DMS153 (cell line): Measurements from ENCODE around the gene PDGFD.

ENCODE experiments used
- DNase-seq: peaks from one replicate; lab custom pipeline; 2025; lab: John Stamatoyannopoulos, UW

The PDGFD gene

DNA sequence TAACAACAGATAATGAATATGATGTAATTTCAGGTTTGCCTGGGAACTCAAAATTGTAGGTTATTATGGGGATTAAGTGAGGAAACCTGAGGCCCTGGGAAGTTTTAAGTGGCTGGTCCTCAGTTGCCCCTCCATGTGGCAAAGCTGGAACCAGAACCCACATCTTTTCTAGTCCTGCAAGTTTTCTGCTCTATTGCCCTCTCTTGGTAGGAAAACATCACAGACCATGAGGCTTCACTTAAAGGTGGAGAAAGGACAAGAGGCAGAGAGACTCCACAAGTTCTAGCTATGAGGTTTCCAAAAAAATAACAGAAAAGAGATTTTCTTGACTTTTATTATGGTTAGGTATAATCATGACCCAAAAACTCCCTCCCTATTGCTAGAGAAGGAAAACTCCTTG is 243.0 kb downstream of the PDGFD start:
- no peak for DNase-seq

- no peak for DNase-seq
These were observed 243.5 kb downstream of the PDGFD start for GRCh38 chr11:103920449-103920848.

GRCh38 chr11:103910721-103911120 is 253.2 kb downstream of the PDGFD start:
- DNase-seq = no peak

DNA sequence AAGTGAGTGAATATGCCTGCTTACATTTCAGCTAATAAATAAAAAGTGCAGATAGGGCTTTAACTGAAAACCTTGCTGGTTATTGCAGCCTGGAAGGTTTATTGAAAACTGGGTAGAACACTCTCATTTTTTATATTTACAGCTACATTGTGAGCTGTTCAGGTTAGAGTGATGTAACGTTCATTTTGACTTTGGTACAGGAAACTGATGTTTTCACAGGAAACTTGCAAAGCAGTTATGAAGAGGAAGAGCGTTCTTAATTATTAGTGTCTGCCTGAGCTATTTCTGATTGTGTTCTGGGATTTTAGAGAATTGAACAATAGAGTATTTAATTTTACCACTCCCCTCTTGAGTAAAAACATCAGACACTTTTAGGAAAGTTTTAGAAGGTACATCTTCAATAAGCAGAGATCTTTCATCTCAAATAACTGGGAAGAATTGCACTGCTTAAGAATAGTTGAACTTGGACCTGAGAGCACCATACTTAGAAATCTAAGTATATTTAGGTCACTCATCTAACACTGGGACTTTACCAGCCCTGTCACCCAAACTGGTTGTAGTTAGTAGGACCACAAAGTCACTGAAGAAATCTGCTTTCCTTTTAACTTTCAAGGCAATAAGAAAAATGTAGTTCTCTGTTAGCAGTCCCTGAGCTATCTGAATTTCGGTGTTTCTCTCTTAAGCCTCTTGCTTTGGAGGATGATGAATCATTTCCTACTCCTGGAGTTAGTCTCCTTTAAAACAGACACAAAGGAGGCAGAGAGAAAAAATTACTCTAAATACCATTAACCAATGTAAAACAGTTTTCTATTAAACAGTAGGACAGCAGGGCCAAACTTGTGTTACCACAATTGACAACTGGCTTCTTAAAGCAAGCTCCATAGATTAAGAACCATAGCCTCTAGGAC is 256.1 kb downstream of the PDGFD start:
- DNase-seq = no peak

GRCh38 chr11:103907136-103907535 is 256.8 kb downstream of the PDGFD start:
- no peak for DNase-seq

- DNase-seq = no peak
These were observed 257.6 kb downstream of the PDGFD start for GRCh38 chr11:103906291-103906867.

DNA sequence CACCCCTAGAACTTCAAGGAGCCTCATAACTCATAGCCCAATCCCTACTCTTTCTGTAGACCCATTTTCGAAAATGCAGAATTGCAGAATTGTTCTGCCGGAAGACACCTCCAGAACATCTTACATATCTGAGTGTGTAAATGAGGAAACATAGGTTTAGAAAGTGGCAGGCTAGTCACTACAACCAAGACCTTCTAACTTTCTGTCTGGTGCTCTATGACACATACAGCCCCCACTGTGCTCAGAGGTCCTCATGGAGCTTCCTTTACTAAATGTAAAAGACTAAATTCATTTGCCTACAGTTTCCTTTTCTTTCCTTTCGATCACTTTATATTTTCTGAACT is 259.7 kb downstream of the PDGFD start:
- DNase-seq = no peak

DNA sequence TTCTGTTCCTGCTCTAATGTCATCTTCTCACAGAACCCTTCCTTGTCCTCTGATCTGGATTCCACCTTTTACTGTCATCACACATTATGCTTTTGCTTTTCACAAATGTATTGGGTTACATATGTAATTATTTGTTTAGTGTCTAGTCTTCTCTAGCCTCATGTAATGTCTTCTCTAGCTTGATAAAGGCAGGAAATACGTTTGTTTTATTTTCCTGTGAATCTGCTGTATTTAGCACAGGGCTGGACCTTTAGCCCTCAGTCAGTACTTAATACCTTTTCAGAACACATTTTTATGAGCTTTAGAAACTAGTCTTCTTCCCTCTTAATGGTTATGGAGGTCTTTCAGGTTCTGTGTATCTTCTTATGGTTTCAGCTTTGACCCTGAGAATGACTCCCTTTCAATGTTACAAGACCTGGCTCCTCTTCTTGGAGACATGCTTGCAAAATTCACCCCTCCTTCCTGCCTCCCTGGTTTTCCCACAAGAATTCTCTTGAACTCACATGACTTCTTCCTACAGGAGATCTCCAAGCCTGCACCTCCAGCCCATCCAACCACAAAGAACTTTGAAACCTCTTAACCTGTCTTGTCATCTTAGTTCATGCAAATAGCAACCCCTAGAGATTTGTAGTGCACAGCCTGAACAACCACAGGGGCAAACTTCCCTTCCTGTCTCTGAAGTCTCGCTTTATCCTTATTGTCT is 260.2 kb downstream of the PDGFD start:
- DNase-seq = peak; percentile 37

GRCh38 chr11:103902994-103903393 is 261.0 kb downstream of the PDGFD start:
- no peak for DNase-seq

DNA sequence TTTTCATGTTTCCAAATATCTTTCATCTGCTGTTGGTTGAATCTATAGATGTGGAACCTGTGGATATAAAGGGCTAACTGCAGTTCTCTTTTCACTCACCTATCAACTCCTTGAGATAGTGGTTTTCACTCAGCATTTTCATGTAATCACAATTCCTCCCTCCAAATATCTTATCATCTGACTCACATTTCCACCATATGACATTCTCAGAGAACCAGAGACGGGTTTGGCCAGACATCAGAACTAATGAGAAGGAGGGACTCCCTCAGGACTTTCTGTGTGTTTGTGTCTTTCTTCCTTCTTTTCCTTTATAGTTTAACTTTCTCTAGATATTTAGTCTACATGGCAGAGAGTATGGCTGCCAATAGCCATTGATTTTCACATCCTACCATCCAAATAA is 262.3 kb downstream of the PDGFD start:
- DNase-seq = no peak

GRCh38 chr11:103898577-103899336 is 265.2 kb downstream of the PDGFD start:
- no peak for DNase-seq

GRCh38 chr11:103898065-103898464 is 265.9 kb downstream of the PDGFD start:
- no peak for DNase-seq

DNA sequence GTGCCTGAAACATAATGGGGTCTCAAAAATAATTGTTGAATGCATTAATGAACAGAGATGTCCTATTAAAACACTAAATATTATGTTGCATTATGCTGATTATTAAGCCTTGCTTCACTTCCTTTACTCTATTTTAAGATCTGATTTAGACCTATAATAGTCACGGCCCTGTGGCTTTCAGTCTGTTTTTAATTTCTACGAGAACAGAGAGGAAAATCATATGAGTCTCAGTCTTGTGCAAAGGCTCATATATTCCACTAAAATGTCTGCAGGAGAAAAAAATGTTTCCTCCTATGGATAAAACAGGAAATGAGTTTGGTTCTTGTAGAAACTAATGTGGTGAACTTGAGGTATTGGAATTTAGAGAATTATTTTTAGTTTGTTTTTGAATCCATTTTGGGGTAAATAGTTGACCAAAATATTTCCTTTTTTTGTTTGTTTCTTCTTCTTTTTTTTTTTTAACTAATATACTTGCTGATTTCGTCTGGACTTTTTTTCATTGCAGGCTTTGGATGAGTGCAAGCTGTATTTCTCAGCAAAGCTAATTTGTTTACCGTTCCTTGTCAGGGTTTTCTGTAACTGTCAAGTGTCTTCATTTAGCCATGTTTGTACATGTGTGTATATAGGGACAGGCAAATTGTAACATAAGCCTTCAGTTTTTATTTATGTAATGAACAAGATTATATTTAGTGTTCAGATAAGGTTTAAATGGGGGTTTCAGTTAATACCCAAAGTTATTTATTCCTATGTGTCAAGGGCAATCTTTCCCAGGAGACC is 266.6 kb downstream of the PDGFD start:
- no peak for DNase-seq

GRCh38 chr11:103895106-103895505 is 268.8 kb downstream of the PDGFD start:
- DNase-seq = no peak

DNA sequence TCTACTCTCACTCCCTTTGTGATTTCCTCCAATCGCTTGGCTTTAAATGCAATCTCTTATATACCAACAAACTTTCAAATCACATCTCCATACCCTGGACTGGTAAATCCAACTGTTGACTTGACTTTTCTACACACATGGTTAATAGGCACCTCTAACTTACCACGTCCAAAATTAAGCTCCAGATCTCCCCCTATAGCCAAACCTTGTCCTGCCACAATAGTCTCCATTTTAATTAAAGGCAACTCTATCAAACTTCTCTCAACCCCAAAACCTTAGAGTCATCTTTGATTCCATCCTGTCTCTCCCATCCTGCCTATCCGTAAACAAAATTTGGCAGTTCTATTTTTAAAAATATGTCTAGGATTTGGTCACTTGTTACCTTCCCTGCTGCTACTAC is 269.3 kb downstream of the PDGFD start:
- DNase-seq = no peak

DNA sequence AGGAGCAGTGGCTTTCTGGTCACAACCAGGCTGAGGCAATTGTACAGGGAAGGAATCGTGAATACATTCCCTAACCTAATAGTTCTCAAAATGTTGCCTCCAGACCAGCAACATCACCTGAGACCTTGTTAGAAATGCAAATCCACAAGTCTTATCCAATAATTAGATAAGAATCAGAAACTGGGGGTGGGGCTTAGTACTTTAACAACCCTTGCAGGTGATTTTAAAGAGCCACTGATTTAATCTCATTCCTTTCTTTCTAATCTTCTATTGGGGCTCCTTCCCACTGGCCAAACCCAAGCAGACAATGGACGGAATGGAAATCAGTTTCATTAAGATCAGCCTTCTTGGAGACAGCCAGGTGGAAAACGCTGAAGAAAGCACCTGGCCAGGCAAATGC is 269.9 kb downstream of the PDGFD start:
- no peak for DNase-seq

GRCh38 chr11:103893371-103893770 is 270.6 kb downstream of the PDGFD start:
- no peak for DNase-seq

DNA sequence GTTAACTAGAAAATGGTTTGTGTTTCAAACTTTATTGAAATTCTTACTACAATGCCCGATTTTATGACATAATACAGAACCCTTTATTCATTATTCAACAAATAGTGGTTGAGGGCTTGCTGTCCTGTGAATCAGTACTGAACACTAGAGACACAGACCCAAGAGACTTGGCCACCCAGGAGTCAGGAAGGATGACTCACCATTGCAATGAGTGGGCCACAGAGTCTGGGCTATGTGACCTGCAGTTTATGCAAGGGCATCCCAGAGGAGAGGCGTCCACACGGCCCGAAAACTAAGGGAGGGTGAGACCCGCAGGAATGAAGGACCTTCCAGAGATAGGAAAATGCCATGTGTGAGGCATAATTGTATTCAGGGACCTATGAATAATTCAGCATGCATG is 271.3 kb downstream of the PDGFD start:
- DNase-seq = no peak

GRCh38 chr11:103890654-103891053 is 273.3 kb downstream of the PDGFD start:
- no peak for DNase-seq

DNA sequence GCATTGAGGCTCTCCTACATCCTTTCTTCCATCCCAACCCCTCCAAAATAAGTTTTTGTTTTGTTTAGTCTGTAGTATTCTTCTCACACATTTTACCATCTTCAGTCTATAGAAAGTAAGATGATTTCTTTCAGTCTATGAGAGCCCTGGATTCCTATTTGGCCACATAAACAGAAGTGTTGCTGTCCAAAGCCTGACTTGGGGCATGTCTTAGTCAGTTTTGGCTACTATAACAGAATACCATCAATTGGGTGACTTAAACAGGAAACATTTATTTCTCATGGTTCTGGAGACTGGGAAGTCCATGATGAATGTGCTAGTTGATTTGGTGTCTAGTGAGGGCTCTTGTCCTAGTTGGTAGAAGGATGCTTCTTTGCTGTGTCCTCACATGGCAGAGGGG is 274.3 kb downstream of the PDGFD start:
- DNase-seq = no peak

DNA sequence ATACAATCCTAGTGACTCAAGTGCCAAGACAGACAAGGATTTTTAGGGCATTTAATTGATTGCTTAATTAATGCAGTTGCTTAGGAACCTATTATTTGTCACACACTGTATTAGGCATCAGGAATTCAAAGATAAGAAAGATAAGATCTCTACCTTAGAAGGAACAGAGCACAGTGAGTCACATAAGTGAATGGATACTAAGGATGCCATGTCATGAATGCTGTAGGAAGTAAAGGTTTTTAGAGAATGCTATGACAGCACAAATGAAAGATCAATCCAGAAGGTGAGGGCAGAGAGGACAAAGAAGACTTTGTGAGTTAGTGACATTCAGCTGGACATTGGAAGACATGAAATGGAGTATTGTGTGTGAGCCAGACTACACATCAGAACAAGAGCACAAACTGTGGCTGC is 275.4 kb downstream of the PDGFD start:
- no peak for DNase-seq
